IPS-15b (cell line): Measurements from ENCODE around the gene TBC1D22A.
"Not testable (repeated sequence)": the region's sequence is repeated elsewhere in the genome, so short reads cannot be mapped to it uniquely, and the experiment has no call there.

Experiments used
- H3K27me3 ChIP-seq: one replicate; pipeline ENCODE4 v1.6.1; 2013; ENCODE audit warnings: low read length; ENCODE audit not compliant: control insufficient read depth, insufficient read depth
- H3K36me3 ChIP-seq: one replicate; pipeline ENCODE4 v1.6.1; 2013; ENCODE audit warnings: low read length; ENCODE audit not compliant: control insufficient read depth, insufficient read depth
- H3K4me1 ChIP-seq: one replicate; pipeline ENCODE4 v1.6.1; 2013; ENCODE audit warnings: mild to moderate bottlenecking, low read length; ENCODE audit not compliant: control insufficient read depth, insufficient read depth
- H3K4me3 ChIP-seq: one replicate; pipeline ENCODE4 v1.5.1; 2013; ENCODE audit warnings: low read depth, low read length
- H3K9ac ChIP-seq: one replicate; pipeline ENCODE4 v1.6.1; 2013; ENCODE audit warnings: low read depth, mild to moderate bottlenecking, low read length
- H3K9me3 ChIP-seq: one replicate; pipeline ENCODE4 v1.6.1; 2013; ENCODE audit warnings: mild to moderate bottlenecking, low read length; ENCODE audit not compliant: control insufficient read depth, insufficient read depth

Gene TBC1D22A

GRCh38 chr22:47110817-47111443, 348.5 kb downstream of the TBC1D22A start:
- Histone ChIP-seq H3K4me1 (no peaks in the 10 kb centered on the region), H3K9ac (no peak overlapping the region), H3K27me3 (no peaks in the 10 kb centered on the region), H3K9me3 (no peaks in the 10 kb centered on the region), H3K4me3 (no peak overlapping the region), H3K36me3 (peaks cover 4% of the 10 kb centered on the region)

- Histone ChIP-seq H3K9ac (no peak overlapping the region), H3K36me3 (peaks cover 4% of the 10 kb centered on the region), H3K4me1 (no peaks in the 10 kb centered on the region), H3K9me3 (no peaks in the 10 kb centered on the region), H3K27me3 (no peaks in the 10 kb centered on the region), H3K4me3 (no peak overlapping the region)
These were observed 349.5 kb downstream of the TBC1D22A start for GRCh38 chr22:47111626-47112581.

GRCh38 chr22:47112582-47112965, 350.1 kb downstream of the TBC1D22A start:
- H3K4me3 ChIP-seq = no peak overlapping the region
- H3K27me3 ChIP-seq = no peaks in the 10 kb centered on the region
- no peak overlapping the region for H3K9ac ChIP-seq
- no peaks in the 10 kb centered on the region for H3K4me1 ChIP-seq
- H3K36me3 ChIP-seq = peaks cover 4% of the 10 kb centered on the region
- no peaks in the 10 kb centered on the region for H3K9me3 ChIP-seq

- no peaks in the 10 kb centered on the region for H3K9me3 ChIP-seq
- peaks cover 4% of the 10 kb centered on the region for H3K36me3 ChIP-seq
- H3K4me3 ChIP-seq = no peak overlapping the region
- no peaks in the 10 kb centered on the region for H3K4me1 ChIP-seq
- H3K9ac ChIP-seq = no peak overlapping the region
- H3K27me3 ChIP-seq = no peaks in the 10 kb centered on the region
These were observed 350.8 kb downstream of the TBC1D22A start for GRCh38 chr22:47112994-47113852.

- Histone ChIP-seq H3K9ac (no peak overlapping the region), H3K9me3 (no peaks in the 10 kb centered on the region), H3K4me3 (no peak overlapping the region), H3K36me3 (peaks cover 4% of the 10 kb centered on the region), H3K4me1 (no peaks in the 10 kb centered on the region), H3K27me3 (no peaks in the 10 kb centered on the region)
These were observed 351.5 kb downstream of the TBC1D22A start for GRCh38 chr22:47113853-47114415.

- peaks cover 4% of the 10 kb centered on the region for H3K36me3 ChIP-seq
- H3K4me3 ChIP-seq = no peak overlapping the region
- no peaks in the 10 kb centered on the region for H3K27me3 ChIP-seq
- H3K4me1 ChIP-seq = no peaks in the 10 kb centered on the region
- no peak overlapping the region for H3K9ac ChIP-seq
- H3K9me3 ChIP-seq = no peaks in the 10 kb centered on the region
These were observed 352.5 kb downstream of the TBC1D22A start for GRCh38 chr22:47114813-47115517.

GRCh38 chr22:47115518-47115890, 353.1 kb downstream of the TBC1D22A start:
- Histone ChIP-seq H3K9ac (no peak overlapping the region), H3K4me1 (no peaks in the 10 kb centered on the region), H3K27me3 (no peaks in the 10 kb centered on the region), H3K4me3 (no peak overlapping the region), H3K9me3 (no peaks in the 10 kb centered on the region), H3K36me3 (peaks cover 4% of the 10 kb centered on the region)

GRCh38 chr22:47115921-47116320, 353.5 kb downstream of the TBC1D22A start:
- no peaks in the 10 kb centered on the region for H3K4me1 ChIP-seq
- H3K9me3 ChIP-seq = no peaks in the 10 kb centered on the region
- H3K36me3 ChIP-seq = peaks cover 4% of the 10 kb centered on the region
- H3K27me3 ChIP-seq = no peaks in the 10 kb centered on the region
- H3K9ac ChIP-seq = no peak overlapping the region
- H3K4me3 ChIP-seq = no peak overlapping the region

GRCh38 chr22:47116426-47117341, 354.2 kb downstream of the TBC1D22A start:
- H3K27me3 ChIP-seq = no peaks in the 10 kb centered on the region
- H3K9ac ChIP-seq = no peak overlapping the region
- no peak overlapping the region for H3K4me3 ChIP-seq
- peaks cover 4% of the 10 kb centered on the region for H3K36me3 ChIP-seq
- no peaks in the 10 kb centered on the region for H3K9me3 ChIP-seq
- H3K4me1 ChIP-seq = no peaks in the 10 kb centered on the region

- H3K36me3 ChIP-seq, H3K4me3 ChIP-seq, H3K4me1 ChIP-seq, H3K9me3 ChIP-seq, H3K27me3 ChIP-seq, H3K9ac ChIP-seq: not testable (repeated sequence)
These were observed 355.0 kb downstream of the TBC1D22A start for GRCh38 chr22:47117442-47117841.
